HG03139 (cell line): ENCODE measurements around the gene CYSRT1.
A peak's percentile ranks its signal among the peaks of the same experiment; 100 is the strongest.
"Not testable (repeated sequence)": the region's sequence is repeated elsewhere in the genome, so short reads cannot be mapped to it uniquely, and the experiment has no call there.

Experiments used
- ATAC-seq: cut with Tn5 transposase; IDR thresholded peaks from one replicate; pipeline ENCODE4 v1.9.1; 2021; ENCODE audit not compliant: unreplicated experiment

The CYSRT1 gene

DNA sequence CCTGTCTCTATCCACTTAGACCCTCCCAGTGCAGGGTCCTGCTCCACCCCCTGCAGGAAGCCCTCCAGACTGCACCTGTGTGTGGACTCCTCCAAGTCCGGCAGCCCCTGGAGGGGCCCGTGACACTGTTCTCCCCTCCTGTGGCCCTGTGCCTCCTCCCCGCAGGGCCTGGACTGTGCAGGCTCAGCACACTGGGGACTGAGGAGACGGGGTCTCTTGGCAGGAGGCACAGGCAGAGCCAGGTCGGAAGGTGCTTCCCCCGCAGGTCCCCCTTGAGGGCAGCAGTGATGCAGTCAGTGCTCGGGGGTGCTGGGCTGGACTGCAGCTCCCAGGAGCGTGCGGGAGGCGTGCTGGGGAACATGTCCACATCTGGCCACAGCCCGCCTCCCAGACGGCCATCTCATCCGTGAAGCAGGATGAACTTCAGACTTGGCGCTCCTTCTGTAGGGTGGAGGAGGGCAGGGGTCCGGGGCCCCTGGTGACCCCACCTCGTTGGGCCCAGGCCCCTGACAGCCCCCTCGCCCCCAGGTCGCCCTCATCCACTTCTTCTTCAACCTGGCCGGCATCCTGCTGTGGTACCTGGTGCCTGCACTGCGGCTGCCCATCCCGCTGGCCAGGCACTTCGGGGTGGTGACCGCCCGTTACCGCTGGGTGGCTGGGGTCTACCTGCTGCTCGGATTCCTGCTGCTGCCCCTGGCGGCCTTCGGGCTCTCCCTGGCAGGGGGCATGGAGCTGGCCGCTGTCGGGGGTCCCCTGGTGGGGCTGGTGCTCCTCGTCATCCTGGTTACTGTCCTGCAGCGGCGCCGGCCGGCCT, 10.7 kb downstream of the CYSRT1 start:
- no peak for ATAC-seq

DNA sequence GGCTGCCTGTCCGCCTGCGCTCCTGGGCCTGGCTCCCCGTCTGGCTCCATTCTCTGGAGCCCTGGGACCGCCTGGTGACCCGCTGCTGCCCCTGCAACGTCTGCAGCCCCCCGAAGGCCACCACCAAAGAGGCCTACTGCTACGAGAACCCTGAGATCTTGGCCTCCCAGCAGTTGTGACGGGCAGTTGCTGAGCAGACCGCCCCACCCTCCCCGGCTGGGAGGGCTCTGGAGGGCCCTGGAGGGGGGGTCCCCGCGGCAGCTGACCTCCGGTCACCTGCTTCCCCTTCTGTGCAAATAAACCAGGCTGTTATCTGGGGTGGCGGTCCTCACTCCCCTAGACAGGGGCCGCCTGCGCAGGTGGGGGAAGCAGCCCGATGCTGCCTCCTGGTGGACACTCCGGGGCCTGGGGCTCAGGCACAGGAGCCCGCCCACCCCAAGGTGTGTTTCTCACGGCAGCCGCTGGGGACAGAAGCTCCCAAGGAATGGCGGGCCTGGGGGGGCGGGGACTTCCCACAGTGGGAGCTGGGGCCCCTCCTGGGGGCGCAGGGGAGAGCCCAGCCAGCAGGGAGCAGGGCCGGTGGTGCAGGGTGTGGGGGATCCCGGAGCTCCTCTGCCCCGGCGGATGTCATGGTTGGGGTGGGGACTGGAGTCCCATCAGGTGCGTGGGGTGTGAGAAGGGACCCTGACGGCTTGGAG, 11.4 kb downstream of the CYSRT1 start:
- peak; percentile 21 for ATAC-seq

DNA sequence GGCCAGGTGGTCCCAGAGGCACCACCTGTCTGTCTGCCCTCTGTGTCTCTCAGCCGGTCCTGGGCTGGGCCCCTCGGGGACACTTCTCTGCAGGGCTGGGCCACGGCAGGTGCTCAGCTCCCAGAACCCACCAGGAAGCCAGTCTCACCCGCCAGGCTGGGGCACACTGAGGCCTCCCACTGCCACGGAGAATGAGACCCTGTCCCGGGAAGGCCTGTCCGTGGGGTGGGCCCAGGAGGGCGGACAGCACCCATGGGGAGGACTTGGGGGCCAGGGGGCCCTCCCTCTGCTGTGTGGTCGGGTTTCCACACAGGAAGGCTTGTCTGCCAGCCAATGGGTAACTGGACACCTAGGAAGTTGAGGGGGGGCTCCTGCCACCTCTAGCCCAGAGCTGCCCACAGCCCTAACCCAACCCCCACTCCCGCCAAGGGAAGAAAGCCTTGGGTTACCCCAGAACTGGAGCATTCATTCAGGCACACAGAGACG, 12.0 kb downstream of the CYSRT1 start:
- ATAC-seq, result no peak

DNA sequence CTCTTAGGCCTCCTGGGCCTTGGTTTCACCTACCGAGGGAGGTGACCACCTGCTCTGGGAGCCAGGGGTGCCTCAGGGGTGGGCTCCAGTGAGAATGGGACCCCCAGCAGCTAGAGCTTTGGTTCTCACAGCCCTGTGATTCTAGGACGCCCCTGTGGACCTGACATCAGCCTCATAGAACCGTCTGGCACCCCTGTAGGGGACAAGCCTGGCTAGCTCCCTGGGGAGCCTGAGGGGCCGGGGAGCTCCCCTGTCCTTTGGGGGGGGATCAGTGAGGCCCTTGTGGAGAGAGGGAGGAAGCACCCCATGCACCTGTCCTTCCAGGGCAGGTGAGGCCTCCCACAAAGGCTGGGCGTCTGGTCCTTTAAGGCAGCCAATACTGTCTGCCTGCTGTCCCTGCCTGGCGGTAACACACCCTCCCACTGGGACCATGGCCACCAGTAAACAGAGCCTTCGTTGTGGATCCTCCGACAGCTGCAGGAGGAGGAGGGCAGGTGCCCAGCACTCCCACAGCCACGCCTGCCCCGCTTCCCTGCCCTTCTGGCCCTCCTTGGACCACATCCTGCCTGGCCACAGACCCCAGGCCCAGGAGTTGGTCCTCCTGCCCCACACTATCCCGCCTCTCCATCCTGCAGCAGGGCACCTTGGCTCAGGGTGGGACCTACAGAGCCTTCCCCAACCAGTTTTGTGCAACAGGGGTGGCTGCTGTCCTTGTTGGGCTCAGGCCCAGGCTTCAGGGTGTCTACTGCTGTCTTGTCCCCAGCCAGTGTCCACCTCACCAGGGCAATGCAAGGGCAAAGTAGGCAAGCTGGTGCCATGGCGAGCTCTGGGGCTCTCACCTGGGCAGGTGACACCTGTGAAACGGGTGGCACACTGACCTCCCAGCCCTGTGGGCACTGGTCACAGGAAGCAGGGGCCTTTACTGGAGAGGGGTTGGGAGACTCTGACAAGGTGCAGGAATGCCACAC, 13.1 kb downstream of the CYSRT1 start:
- no peak for ATAC-seq

DNA sequence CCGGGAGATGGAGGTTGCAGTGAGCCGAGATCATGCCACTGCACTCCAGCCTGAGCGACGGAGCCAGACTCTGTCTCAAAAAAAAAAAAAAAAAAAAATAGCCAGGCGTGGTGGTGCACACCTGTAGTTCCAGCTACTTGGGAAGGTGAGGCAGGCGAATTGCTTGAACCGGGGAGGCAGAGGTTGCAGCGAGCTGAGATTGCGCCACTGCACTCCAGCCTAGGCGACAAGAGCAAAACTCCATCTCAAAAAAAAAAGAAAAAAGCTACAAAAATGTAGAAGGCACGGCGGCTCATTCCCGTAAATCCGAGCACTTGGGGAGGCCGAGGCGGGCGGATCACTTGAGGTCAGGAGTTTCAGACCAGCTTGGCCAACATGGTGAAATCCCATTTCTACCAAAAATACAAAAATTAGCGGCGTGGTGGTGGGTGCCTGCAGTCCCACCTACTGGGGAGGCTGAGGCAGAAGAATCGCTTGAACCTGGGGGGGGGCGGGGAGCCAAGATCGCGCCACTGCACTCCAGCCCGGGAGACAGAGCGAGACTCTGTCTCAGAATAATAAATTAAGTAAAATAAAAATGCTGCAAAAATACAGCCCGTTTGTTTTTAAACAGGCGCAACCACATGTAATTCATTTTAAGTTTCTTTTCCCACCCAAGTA, 14.7 kb downstream of the CYSRT1 start:
- not testable (repeated sequence) for ATAC-seq

DNA sequence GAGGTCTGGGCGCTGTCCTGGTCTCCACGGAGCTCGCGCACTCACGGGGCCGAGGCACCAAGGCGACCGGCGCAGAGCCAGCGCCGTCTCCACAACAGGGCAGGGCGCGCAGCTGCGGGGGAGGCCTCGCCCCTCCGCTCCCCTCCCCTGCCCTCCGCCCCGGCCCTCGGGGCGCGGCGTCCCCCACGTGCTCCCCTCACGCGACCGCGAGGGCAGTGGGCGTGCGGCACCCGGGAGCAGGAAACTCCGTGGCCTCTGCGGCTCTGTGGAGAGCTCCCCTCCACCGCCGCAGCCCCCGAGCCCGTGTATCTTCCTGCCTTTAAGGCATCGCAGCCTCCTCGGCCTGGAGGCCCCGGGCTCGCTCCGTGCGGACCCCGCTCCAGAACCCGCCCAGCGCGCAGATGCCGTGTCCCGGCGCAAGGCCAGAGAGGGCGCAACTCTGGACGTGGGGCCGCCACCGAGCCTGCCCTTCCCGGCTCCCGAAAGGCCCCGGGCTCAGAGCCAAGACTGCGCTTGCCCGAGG, 15.4 kb downstream of the CYSRT1 start:
- ATAC-seq, result peak; percentile 23

DNA sequence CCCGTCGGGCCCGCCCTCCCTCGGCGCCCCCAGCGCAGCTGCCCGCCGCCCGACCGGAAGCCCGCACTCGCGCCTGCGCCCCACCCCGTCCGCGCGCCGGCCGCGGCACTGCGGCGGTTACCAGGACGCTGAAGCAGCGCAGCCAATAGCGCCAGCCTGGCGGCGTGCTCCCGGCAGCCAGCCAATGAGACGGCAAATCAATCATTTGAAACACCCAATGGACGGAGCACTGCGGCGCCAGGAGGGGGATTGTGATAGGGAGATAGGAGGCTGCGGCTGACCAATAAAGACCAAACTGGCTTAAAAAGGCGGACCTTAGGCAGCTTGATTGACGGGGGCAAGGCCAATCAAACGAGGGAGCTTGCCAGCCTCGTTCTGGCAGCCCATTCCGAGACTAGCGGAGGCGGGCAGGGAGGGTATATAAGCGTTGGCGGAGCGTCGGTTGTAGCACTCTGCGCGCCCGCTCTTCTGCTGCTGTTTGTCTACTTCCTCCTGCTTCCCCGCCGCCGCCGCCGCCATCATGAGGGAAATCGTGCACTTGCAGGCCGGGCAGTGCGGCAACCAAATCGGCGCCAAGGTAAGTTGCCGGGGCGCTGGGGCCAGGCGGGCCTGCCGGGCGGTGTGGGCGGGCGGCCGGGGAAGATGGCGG, 16.0 kb downstream of the CYSRT1 start, which contains the start of gene TUBB4B:
TUBB4B (plus strand) TSS at position 447 of the 649 bp plus-strand sequence; CDS start at position 521, 74 bp downstream.
- ATAC-seq, result peak; percentile 58

DNA sequence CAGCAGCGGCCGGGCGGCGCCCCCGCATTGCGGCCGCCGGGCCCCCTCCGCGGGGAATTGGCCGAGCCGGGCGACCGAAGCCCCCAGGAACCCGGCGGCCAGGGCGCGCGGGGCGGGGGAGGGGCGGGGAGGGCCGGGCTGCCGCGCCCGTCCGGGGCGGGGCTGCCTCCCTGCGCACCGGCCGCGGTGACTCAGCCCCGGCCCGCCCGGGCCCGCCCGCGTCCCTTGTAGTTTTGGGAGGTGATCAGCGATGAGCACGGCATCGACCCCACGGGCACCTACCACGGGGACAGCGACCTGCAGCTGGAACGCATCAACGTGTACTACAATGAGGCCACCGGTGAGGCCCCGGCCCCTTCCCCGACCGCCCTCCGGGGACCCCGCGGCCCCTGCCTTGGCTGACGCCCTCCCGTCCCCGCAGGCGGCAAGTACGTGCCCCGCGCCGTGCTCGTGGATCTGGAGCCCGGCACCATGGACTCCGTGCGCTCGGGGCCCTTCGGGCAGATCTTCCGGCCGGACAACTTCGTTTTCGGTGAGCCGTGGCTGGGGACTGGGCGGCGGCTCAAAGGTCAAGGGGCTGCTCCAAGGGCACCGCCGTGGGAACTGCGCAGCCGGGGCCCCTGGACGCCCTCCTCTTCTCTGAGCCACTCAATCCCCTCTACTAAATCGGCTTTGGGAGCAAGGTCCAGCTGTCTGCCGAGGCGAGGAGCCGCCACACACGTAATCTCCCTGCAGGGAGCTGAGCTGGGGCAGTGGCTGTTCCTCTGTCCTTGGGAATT, 16.7 kb downstream of the CYSRT1 start:
- no peak for ATAC-seq

DNA sequence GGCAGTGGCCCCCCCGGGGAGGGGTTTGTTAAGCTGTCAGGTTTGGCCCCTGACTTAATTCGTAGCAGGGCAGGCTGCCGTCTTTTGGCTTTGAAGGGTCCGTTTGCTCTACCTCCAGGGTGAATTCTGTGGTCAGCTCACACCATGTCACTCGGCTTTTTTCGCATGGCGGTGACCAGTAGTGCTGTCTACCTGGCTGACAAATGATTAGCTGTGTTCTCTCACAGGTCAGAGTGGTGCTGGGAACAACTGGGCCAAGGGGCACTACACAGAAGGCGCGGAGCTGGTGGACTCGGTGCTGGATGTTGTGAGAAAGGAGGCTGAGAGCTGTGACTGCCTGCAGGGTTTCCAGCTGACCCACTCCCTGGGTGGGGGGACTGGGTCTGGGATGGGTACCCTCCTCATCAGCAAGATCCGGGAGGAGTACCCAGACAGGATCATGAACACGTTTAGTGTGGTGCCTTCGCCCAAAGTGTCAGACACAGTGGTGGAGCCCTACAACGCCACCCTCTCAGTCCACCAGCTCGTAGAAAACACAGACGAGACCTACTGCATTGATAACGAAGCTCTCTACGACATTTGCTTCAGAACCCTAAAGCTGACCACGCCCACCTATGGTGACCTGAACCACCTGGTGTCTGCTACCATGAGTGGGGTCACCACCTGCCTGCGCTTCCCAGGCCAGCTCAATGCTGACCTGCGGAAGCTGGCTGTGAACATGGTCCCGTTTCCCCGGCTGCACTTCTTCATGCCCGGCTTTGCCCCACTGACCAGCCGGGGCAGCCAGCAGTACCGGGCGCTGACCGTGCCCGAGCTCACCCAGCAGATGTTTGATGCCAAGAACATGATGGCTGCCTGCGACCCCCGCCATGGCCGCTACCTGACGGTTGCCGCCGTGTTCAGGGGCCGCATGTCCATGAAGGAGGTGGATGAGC, 17.6 kb downstream of the CYSRT1 start:
- ATAC-seq, result no peak

DNA sequence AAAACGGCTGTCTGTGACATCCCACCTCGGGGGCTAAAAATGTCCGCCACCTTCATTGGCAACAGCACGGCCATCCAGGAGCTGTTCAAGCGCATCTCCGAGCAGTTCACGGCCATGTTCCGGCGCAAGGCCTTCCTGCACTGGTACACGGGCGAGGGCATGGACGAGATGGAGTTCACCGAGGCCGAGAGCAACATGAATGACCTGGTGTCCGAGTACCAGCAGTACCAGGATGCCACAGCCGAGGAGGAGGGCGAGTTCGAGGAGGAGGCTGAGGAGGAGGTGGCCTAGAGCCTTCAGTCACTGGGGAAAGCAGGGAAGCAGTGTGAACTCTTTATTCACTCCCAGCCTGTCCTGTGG, 18.3 kb downstream of the CYSRT1 start:
- not testable (repeated sequence) for ATAC-seq

DNA sequence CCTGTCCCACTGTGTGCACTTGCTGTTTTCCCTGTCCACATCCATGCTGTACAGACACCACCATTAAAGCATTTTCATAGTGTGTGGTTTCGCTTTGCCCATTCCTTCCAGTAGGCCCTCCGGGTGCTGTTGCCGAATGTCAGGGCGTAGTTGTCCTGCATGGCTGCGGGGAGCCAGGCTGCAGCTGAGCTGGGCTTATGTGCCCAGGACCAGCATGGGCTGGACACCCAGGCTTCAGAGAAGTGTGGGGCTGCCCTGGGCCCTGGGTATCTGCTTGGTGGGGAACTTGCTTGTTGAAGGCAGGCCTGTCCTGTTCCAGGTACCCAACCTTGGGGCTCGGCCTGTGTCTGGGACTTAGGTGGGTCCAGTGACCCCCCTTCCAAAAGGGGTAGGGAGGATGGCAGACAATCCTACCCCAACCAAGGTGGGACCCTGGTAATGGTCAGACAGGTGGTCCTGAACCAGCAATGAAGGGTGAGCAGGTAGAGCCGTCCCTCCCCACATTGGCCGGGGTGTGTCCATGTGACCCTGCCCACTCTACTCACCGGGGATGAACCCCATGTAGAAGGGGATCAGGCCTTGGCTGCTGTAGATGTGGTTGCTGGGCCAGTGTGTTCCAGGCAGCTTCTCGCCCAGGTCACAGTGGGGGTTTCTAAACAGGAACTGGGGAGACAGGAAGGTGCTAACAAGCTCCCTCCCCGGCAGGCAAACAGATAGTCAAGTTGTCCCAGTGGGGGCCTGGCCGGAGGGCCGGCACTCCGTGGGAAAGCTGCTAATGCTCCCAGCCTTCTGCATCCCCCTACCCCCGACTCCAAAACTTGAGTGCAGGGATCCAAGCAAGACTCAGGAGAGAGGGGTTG, 18.9 kb downstream of the CYSRT1 start:
- no peak for ATAC-seq

DNA sequence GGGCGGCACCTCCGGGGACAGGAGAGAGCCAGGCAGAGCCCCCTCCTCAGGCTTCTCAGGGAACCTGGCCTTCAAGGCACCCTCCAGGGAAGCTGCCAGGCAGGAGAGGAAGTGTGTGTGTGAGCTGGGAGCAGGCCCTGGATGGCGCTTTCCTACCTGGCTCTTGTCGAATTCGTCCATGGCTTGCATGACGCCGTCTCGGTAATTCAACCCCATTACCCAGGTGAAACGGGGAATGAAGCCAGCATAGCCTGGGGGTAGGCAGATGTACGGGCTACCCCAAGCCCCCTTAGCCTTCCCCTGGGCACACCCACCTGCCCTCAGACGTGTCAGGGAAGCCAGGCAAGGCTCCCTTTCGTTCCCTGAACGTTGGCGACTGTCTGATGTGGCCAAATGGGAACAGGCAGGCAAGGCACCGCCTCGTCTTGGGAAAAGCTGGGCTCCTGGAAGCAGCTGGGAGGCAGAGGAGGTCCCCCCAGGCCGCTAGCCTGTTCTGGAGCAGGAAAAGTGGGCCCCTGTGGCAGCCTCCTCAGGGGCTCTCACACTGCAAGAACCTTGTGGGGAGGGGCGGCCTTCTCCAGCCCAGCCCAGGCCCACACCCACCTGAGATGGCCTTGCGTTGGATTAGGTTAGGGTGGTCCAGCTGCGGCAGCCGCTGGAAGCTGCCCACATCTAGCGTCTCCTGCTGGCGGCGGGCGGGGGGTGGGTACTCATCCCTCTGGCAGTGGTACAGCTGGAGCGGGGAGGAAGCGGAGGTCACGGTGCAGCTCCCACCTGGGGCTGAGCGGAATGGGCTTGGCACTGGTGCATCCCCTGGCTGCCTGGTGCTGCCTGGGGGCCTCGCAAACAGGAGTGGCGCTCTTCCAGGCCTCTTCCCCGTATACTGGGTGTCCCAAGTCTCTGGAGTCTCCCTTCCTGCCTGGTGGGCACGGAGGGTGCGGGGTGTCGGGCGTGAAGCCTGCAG, 19.8 kb downstream of the CYSRT1 start:
- no peak for ATAC-seq

DNA sequence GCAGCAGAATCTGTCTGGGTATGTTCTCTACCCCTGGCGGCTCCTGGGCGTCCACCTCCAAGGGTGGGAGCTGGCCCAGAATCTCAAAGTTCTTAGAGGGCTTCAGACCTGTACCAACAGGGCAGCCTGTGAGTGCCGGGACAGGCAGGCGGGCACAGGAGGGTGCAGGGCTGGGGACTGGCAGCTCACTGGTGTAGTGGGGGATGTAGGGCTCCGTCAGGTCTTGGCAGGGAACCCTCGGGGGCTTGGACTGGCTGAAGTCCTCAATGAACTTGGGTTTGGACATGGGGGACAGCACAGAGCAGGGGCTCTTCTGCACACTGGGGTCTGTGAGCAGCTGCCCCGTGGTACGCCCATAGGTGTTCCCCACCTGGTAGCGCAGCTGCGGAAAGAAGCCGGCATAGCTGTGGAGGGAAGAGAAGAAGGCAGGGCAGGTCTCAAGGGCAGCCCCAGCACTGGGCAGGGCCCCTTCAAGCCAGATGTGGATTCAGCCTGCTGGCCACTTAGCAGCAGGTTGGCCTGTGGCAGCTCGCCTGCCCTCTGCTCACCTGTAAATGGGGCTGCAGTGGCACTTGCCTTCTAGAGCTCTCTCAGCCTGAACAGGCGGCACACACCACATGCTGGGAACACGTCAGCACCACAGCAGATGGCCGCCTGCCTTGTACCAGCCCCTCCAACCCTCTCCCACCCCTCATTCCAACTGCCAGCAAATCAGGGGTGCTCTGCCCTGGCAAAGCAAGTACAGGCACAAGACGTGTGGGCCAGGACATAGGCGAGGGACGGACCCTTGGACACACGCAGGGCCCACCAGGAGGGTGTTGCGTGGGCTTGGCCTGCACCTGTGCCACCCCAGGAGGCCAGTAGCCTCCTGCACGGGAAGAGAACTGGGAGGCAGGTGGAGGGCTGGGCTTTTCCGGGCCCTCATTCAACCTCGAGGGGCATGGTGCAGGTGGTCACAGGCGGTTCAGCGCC, 20.8 kb downstream of the CYSRT1 start:
- ATAC-seq, result no peak

DNA sequence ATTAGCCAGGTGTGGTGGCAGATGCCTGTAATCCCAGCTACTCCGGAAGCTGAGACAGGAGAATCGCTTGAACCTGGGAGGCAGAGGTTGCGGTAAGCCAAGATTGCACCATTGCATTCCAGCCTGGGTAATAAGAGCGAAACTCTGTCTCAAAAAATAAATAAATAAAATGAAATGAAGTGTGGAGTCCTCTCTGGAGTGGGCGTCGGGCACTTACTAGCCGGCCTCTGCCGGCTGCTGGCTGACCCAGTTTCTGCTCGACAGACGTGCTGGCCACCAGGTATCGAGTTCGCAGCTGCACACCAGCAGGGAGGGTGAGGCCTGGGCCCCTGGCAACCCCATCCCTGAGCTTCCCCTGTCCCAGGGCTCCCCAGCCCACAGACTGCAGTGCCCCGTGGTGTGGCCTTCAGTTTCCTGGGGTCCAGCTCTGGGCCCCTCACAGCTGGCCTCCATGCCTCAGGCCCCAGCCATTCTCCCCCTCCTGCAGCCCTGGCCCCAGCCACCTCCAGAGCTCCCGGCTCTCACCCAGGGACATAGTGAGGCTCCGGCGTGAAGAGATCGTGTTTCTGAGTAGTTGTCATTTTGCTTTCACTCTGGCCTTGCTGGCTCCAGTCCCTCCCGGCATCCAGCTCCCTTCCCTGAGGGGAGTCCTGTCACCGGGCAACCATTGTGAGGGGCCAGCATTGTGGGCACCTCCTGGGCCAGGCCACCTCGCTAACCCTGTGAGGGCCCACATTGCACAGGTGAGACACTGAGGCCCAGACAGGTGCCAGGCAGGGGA, 22.4 kb downstream of the CYSRT1 start:
- ATAC-seq, result no peak
